ENCODE measurements around the gene PLCH1.

DNA sequence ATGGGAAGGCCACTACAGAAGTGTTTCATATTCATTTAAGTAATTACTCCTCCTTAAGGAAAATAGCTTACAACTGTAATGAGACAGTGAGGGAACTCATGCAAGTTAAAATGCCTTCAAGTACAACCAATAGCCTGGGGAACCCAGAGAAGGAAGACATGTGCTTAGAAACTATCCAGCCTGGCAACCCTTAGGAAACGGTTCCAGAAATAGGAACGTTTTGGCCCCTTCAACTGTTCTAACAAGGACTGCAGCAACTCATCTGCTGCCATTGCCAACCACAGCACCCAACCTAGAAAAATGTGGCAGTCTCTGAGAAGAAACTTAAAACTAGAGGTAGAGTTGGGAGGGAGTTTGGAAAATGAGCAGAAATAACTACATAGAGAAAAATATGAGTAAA is 303.8 kb downstream of the PLCH1 start:
- no peak for TF ChIP-seq CTCF (conservative IDR thresholded peaks at IDR 0.05)
- TF ChIP-seq EZH2 (IDR thresholded peaks at IDR 0.05; ENCODE audit: low read depth), result no peak
